ENCODE results near the gene ASPSCR1. TPM values are rescaled to one million over a fixed set of nuclear protein-coding genes. Genes with fewer than 3 reads are reported as not detected.
A peak's percentile ranks its signal among the peaks of the same experiment; 100 is the strongest.

Gene ASPSCR1
- total RNA-seq, 1 donor from 2014 or later, result 35.6 TPM

GRCh38 chr17:82029990-82030469 lies 52.6 kb downstream of the ASPSCR1 start:
- no peak for DNase-seq (ENCODE audit: extremely low spot score, unreplicated experiment)
- Mint-ChIP-seq H3K4me3 (peak overlapping the region; percentile 76), H3K27me3 (no peaks in the 10 kb centered on the region), H3K27ac (no peak overlapping the region), H3K4me1 (ENCODE audit: unreplicated experiment) (peaks cover 6% of the 10 kb centered on the region), H3K9me3 (no peaks in the 10 kb centered on the region), H3K36me3 (peaks cover under 1% of the 10 kb centered on the region)
- no peak for TF ChIP-seq CTCF (conservative IDR thresholded peaks at IDR 0.05)

GRCh38 chr17:82030470-82031302 lies 53.3 kb downstream of the ASPSCR1 start:
- H3K4me3 Mint-ChIP-seq, result peak overlapping the region; percentile 88
- peak; percentile 93 for TF ChIP-seq CTCF (conservative IDR thresholded peaks at IDR 0.05)
- H3K27me3 Mint-ChIP-seq, result no peaks in the 10 kb centered on the region
- peaks cover 11% of the 10 kb centered on the region for H3K4me1 Mint-ChIP-seq (ENCODE audit: unreplicated experiment)
- H3K9me3 Mint-ChIP-seq, result no peaks in the 10 kb centered on the region
- H3K36me3 Mint-ChIP-seq, result peaks cover 5% of the 10 kb centered on the region
- peak; percentile 94 for DNase-seq (ENCODE audit: extremely low spot score, unreplicated experiment)
- H3K27ac Mint-ChIP-seq, result peak overlapping the region; percentile 74

- Mint-ChIP-seq H3K36me3 (peaks cover 5% of the 10 kb centered on the region), H3K27ac (peak within 1 kb of the TSS; percentile 74), H3K9me3 (no peaks in the 10 kb centered on the region), H3K4me1 (ENCODE audit: unreplicated experiment) (peaks cover 11% of the 10 kb centered on the region), H3K27me3 (no peaks in the 10 kb centered on the region), H3K4me3 (peak within 1 kb of the TSS; percentile 88)
- no peak for DNase-seq (ENCODE audit: extremely low spot score, unreplicated experiment)
- no peak for TF ChIP-seq CTCF (conservative IDR thresholded peaks at IDR 0.05)
Measured at GRCh38 chr17:82031303-82031884, 54.0 kb downstream of the ASPSCR1 start, which contains the start of gene RAC3. Gene RAC3, plus strand, starts transcription at chr17:82031678. Its CDS starts 84 bp downstream, at chr17:82031762.

- no peak for DNase-seq (ENCODE audit: extremely low spot score, unreplicated experiment)
- TF ChIP-seq CTCF (conservative IDR thresholded peaks at IDR 0.05), result no peak
- Mint-ChIP-seq H3K4me3 (peak overlapping the region; percentile 83), H3K27me3 (no peaks in the 10 kb centered on the region), H3K36me3 (peaks cover 5% of the 10 kb centered on the region), H3K27ac (no peak overlapping the region), H3K9me3 (no peaks in the 10 kb centered on the region), H3K4me1 (ENCODE audit: unreplicated experiment) (peaks cover 11% of the 10 kb centered on the region)
Measured at GRCh38 chr17:82031885-82032627, 54.6 kb downstream of the ASPSCR1 start.

- peak overlapping the region; percentile 83 for H3K4me3 Mint-ChIP-seq
- peaks cover 16% of the 10 kb centered on the region for H3K4me1 Mint-ChIP-seq (ENCODE audit: unreplicated experiment)
- peak overlapping the region; percentile 53 for H3K27ac Mint-ChIP-seq
- no peaks in the 10 kb centered on the region for H3K9me3 Mint-ChIP-seq
- no peak for DNase-seq (ENCODE audit: extremely low spot score, unreplicated experiment)
- TF ChIP-seq CTCF (conservative IDR thresholded peaks at IDR 0.05), result no peak
- H3K36me3 Mint-ChIP-seq, result peaks cover 5% of the 10 kb centered on the region
- H3K27me3 Mint-ChIP-seq, result no peaks in the 10 kb centered on the region
Measured at GRCh38 chr17:82033359-82034085, 56.1 kb downstream of the ASPSCR1 start.

All from type B pancreatic cell (in vitro differentiated cells).